Stomach (tissue), 9 donors: ENCODE results near the gene LIPA. TPM values are rescaled to one million over a fixed set of nuclear protein-coding genes. Genes with fewer than 3 reads are reported as not detected.

Experiments
- DNase-seq, 2 donors: peaks; one replicate each; pipeline versions ENCODE4 v3.0.0 to v3.0.0-alpha.2; 2013 to 2019
- H3K27ac ChIP-seq, 5 donors: fragments of 200-600 bp in 4 of 5; sonication (generic) in 4 of 5; one replicate each; pipeline ENCODE4 v1.5.1; 2013 to 2019; ENCODE audit warnings: mild to moderate bottlenecking in 1 of 5, moderate library complexity in 1 of 5
- H3K27me3 ChIP-seq, 3 donors: fragments of 200-600 bp; sonication (generic); one replicate each; pipeline ENCODE4 v1.5.1; 2017 to 2019; ENCODE audit warnings: mixed run types in 1 of 3
- H3K36me3 ChIP-seq, 4 donors: fragments of 200-600 bp; sonication (generic); 1 replicate in 3 of 4; 2 replicates in 1 of 4; pipeline ENCODE4 v1.5.1; 2016 to 2019
- H3K4me1 ChIP-seq, 4 donors: fragments of 200-600 bp; sonication (generic); one replicate each; pipeline ENCODE4 v1.5.1; 2016 to 2019
- H3K4me3 ChIP-seq, 4 donors: fragments of 200-600 bp; sonication (generic) in 3 of 4; one replicate each; pipeline ENCODE4 v1.5.1; 2016 to 2019; ENCODE audit warnings: mild to moderate bottlenecking in 1 of 4
- H3K9me3 ChIP-seq, 4 donors: fragments of 200-600 bp; sonication (generic); one replicate each; pipeline ENCODE4 v1.5.1; 2016 to 2019
- CTCF ChIP-seq, 7 experiments: fragments of 450-650 bp in 4 of 7; fragments of 200-600 bp in 3 of 7; sonication (generic) in 3 of 7; IDR thresholded peaks; one replicate each; pipeline ENCODE4 v1.5.1; 2016 to 2019; ENCODE audit warnings: antibody characterized with exemption in 7 of 7, control low read depth in 2 of 7, mild to moderate bottlenecking in 1 of 7
- EP300 ChIP-seq: sonication (generic); formaldehyde crosslinking; IDR thresholded peaks from one replicate; pipeline ENCODE4 v1.6.1; 2017; ENCODE audit warnings: antibody characterized with exemption
- POLR2A ChIP-seq, 4 donors: fragments of 450-650 bp; IDR thresholded peaks; one replicate each; pipeline ENCODE4 v1.6.1; 2016; ENCODE audit warnings: antibody characterized with exemption in 4 of 4, control low read depth in 2 of 4, mild to moderate bottlenecking in 1 of 4, moderate library complexity in 1 of 4
- POLR2AphosphoS5 ChIP-seq, 3 donors: sonication (generic); formaldehyde crosslinking; IDR thresholded peaks; one replicate each; pipeline ENCODE4 v1.6.1; 2016; ENCODE audit warnings: antibody characterized with exemption in 3 of 3
- WGBS, 5 donors: extraction: QIAGEN DNeasy Blood & Tissue Kit in 3 of 5; methylation state at CpG; one replicate each; pipeline versions ENCODE4 v1.1.5 to v1.1.7; 2013 to 2018; 5-methylcytosine and 5-hydroxymethylcytosine counted together
- intact Hi-C: fragments of 100-400 bp; cut with DNase I; formaldehyde crosslinking; loops from one replicate; pipeline ENCODE4 v1.15.1; 2023; ENCODE audit warnings: low total_unique reads
- polyA plus RNA-seq, 3 donors: library from polyadenylated mRNA; stranded (reverse); fragments of 200-250 nt; gene quantifications; one replicate each; pipeline ENCODE4 v1.2.3, GENCODE V29; 2013
- total RNA-seq, 5 donors: library from RNA; depleted of rRNA; stranded (reverse); fragments of >200 nt; gene quantifications; one replicate each; pipeline versions ENCODE4 v1.1.0 to v1.2.3, GENCODE V29; 2014 to 2016
- donor health status: healthy with polysubstance abuse.
- donor health status: Bipolar disorder and iron deficiency.
- donor health status: healthy.

Gene LIPA
- total and polyA plus RNA-seq, 8 donors: 1.8 to 65.9 (median 13.0) TPM

GRCh38 chr10:89237849-89238248 is 13.7 kb downstream of the LIPA start:
- H3K4me3 ChIP-seq: no peak overlapping the region
- no peak overlapping the region for H3K27ac ChIP-seq
- H3K27me3 ChIP-seq: no peaks in the 10 kb centered on the region
- peaks cover 0 to 9% (median 0%) of the 10 kb centered on the region in 4 donors for H3K4me1 ChIP-seq
- no peak for DNase-seq
- TF ChIP-seq POLR2A (IDR thresholded peaks at IDR 0.05): no peak
- no peak for TF ChIP-seq POLR2AphosphoS5 (IDR thresholded peaks at IDR 0.05)
- TF ChIP-seq EP300: no peak
- TF ChIP-seq CTCF (IDR thresholded peaks at IDR 0.05): no peak
- intact Hi-C loops: no loop called here
- H3K36me3 ChIP-seq: peaks cover 0 to 49% (median 35%) of the 10 kb centered on the region in 4 donors
- no peaks in the 10 kb centered on the region for H3K9me3 ChIP-seq

GRCh38 chr10:89236226-89236797 is 15.3 kb downstream of the LIPA start:
- H3K9me3 ChIP-seq: no peaks in the 10 kb centered on the region
- WGBS, 5 donors: 86 to 94% (median 92%) methylated on average over 4 of the region's 4 CpGs

GRCh38 chr10:89235073-89235798 is 16.3 kb downstream of the LIPA start:
- Histone ChIP-seq H3K4me3 (no peak overlapping the region), H3K36me3 (peaks cover 0 to 49% (median 35%) of the 10 kb centered on the region in 4 donors), H3K9me3 (no peaks in the 10 kb centered on the region), H3K27ac (peak overlapping the region in 1 of 5 donors; percentile 34), H3K4me1 (no peaks in the 10 kb centered on the region), H3K27me3 (no peaks in the 10 kb centered on the region)
- DNase-seq: peak in 1 of 2 donors; percentile 34
- intact Hi-C loops: no loop called here
- TF ChIP-seq CTCF (IDR thresholded peaks at IDR 0.05) (no peak), POLR2AphosphoS5 (IDR thresholded peaks at IDR 0.05) (no peak), EP300 (no peak), POLR2A (IDR thresholded peaks at IDR 0.05) (no peak)
- WGBS, 5 donors: 78 to 94% (median 92%) methylated on average over 12 of the region's 12 CpGs

More at GRCh38 chr10:89236226-89236797, 15.3 kb downstream of the LIPA start:
- DNase-seq: no peak
- TF ChIP-seq POLR2AphosphoS5 (IDR thresholded peaks at IDR 0.05): no peak
- no peak for TF ChIP-seq CTCF (IDR thresholded peaks at IDR 0.05)
- no peak for TF ChIP-seq POLR2A (IDR thresholded peaks at IDR 0.05)
- no peak for TF ChIP-seq EP300
- peaks cover 0 to 58% (median 37%) of the 10 kb centered on the region in 4 donors for H3K36me3 ChIP-seq
- no peaks in the 10 kb centered on the region for H3K4me1 ChIP-seq
- no peak overlapping the region for H3K4me3 ChIP-seq
- no peak overlapping the region for H3K27ac ChIP-seq
- no peaks in the 10 kb centered on the region for H3K27me3 ChIP-seq
- intact Hi-C loops: no loop called here

- Histone ChIP-seq H3K4me1 (no peaks in the 10 kb centered on the region), H3K27ac (no peak overlapping the region), H3K4me3 (no peak overlapping the region), H3K9me3 (no peaks in the 10 kb centered on the region), H3K27me3 (no peaks in the 10 kb centered on the region), H3K36me3 (peaks cover 0 to 37% (median 24%) of the 10 kb centered on the region in 4 donors)
- WGBS, 5 donors: 79 to 90% (median 83%) methylated on average over 2 of the region's 2 CpGs
- no peak for DNase-seq
- TF ChIP-seq POLR2A (IDR thresholded peaks at IDR 0.05) (no peak), EP300 (no peak), POLR2AphosphoS5 (IDR thresholded peaks at IDR 0.05) (no peak), CTCF (IDR thresholded peaks at IDR 0.05) (no peak)
- intact Hi-C loops: no loop called here
Observed at GRCh38 chr10:89233033-89233432, 18.5 kb downstream of the LIPA start.
